Breast epithelium (tissue), 3 donors: Measurements from ENCODE around the gene INPP4A.

Experiments used
- POLR2A ChIP-seq: fragments of 450-650 bp; IDR thresholded peaks from one replicate; pipeline ENCODE4 v1.6.1; 2016; ENCODE audit warnings: antibody characterized with exemption, mild to moderate bottlenecking, moderate library complexity
- TF ChIP-seq, protein P1 (sequence below), 3 donors: fragments of 450-650 bp; IDR thresholded peaks; one replicate each; pipeline ENCODE4 v1.5.1; 2016 to 2017; ENCODE audit warnings: antibody characterized with exemption in 3 of 3, mild to moderate bottlenecking in 3 of 3, moderate library complexity in 3 of 3

DNA sequence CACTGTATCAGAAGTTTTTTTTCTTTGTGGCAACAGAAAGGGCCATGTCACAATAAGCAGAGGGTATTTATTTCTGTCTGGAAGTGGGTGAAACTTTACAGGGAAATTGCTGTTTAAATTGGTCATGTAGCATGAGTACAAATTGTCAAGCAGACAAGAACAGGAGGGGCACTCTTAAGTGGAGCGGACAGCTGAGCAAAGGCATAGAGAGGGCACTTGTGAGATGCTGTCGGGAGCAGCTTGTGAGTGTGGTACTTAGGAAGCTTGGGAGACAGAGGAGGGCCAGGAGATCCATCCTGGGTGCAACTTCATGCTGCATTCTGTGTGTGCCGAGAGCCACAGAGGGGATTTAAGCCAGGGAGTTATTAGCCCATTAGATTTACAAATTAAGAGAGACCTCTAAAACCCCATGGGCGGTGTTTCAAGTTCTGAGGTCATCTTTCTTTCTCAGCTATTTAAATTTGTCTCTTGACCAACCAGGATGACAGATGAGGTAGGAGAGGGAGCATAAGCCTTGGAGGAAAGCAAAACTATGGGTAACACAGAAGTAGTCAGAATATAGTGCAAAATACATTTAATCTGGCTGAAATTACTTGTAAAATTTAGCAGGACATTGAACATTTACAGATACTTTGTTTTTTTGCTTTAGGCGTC is 30.4 kb downstream of the INPP4A start:
- TF ChIP-seq, protein P1, sequence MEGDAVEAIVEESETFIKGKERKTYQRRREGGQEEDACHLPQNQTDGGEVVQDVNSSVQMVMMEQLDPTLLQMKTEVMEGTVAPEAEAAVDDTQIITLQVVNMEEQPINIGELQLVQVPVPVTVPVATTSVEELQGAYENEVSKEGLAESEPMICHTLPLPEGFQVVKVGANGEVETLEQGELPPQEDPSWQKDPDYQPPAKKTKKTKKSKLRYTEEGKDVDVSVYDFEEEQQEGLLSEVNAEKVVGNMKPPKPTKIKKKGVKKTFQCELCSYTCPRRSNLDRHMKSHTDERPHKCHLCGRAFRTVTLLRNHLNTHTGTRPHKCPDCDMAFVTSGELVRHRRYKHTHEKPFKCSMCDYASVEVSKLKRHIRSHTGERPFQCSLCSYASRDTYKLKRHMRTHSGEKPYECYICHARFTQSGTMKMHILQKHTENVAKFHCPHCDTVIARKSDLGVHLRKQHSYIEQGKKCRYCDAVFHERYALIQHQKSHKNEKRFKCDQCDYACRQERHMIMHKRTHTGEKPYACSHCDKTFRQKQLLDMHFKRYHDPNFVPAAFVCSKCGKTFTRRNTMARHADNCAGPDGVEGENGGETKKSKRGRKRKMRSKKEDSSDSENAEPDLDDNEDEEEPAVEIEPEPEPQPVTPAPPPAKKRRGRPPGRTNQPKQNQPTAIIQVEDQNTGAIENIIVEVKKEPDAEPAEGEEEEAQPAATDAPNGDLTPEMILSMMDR (IDR thresholded peaks at IDR 0.05): no peak
- TF ChIP-seq POLR2A: no peak
